ENCODE measurements around the gene LRRC49.
A peak's percentile ranks its signal among the peaks of the same experiment; 100 is the strongest.

LRRC49 gene

GRCh38 chr15:70964686-70965085, 72.1 kb downstream of the LRRC49 start:
- no peak for TF ChIP-seq CTCF (IDR thresholded peaks at IDR 0.05; ENCODE audit: borderline replicate concordance, insufficient read depth, low read depth, low read length)

GRCh38 chr15:70967646-70968045, 75.0 kb downstream of the LRRC49 start:
- TF ChIP-seq CTCF (IDR thresholded peaks at IDR 0.05; ENCODE audit: borderline replicate concordance, insufficient read depth, low read depth, low read length), result no peak
- H3K4me3 ChIP-seq (ENCODE audit: low read depth, low read length), result no peak overlapping the region

More at GRCh38 chr15:70964686-70965085, 72.1 kb downstream of the LRRC49 start:
- H3K4me3 ChIP-seq (ENCODE audit: low read depth, low read length), result no peak overlapping the region

- no peak overlapping the region for H3K4me3 ChIP-seq (ENCODE audit: low read depth, low read length)
- 0 out of 2 replicates have a peak, but pooled peaks have one; percentile 4 for TF ChIP-seq CTCF (IDR thresholded peaks at IDR 0.05; ENCODE audit: borderline replicate concordance, insufficient read depth, low read depth, low read length)
These were observed 81.6 kb downstream of the LRRC49 start for GRCh38 chr15:70974004-70974832.

GRCh38 chr15:70976851-70977250, 84.2 kb downstream of the LRRC49 start:
- no peak for TF ChIP-seq CTCF (IDR thresholded peaks at IDR 0.05; ENCODE audit: borderline replicate concordance, insufficient read depth, low read depth, low read length)
- H3K4me3 ChIP-seq (ENCODE audit: low read depth, low read length), result no peak overlapping the region

GRCh38 chr15:70995383-70995970, 102.9 kb downstream of the LRRC49 start:
- no peak for TF ChIP-seq CTCF (IDR thresholded peaks at IDR 0.05; ENCODE audit: borderline replicate concordance, insufficient read depth, low read depth, low read length)
- H3K4me3 ChIP-seq (ENCODE audit: low read depth, low read length), result no peak overlapping the region

GRCh38 chr15:70998319-70998718, 105.7 kb downstream of the LRRC49 start:
- no peak overlapping the region for H3K4me3 ChIP-seq (ENCODE audit: low read depth, low read length)
- no peak for TF ChIP-seq CTCF (IDR thresholded peaks at IDR 0.05; ENCODE audit: borderline replicate concordance, insufficient read depth, low read depth, low read length)

GRCh38 chr15:71002316-71002715, 109.7 kb downstream of the LRRC49 start:
- no peak overlapping the region for H3K4me3 ChIP-seq (ENCODE audit: low read depth, low read length)
- TF ChIP-seq CTCF (IDR thresholded peaks at IDR 0.05; ENCODE audit: borderline replicate concordance, insufficient read depth, low read depth, low read length), result no peak

All from GM12875 (cell line).